Bone marrow (tissue), 2 donors: ENCODE measurements around the gene SDCBP2.

Source experiments
- DNase-seq, 2 donors: peaks; one replicate each; lab custom pipeline; 2025; lab: John Stamatoyannopoulos, UW

The SDCBP2 gene

DNA sequence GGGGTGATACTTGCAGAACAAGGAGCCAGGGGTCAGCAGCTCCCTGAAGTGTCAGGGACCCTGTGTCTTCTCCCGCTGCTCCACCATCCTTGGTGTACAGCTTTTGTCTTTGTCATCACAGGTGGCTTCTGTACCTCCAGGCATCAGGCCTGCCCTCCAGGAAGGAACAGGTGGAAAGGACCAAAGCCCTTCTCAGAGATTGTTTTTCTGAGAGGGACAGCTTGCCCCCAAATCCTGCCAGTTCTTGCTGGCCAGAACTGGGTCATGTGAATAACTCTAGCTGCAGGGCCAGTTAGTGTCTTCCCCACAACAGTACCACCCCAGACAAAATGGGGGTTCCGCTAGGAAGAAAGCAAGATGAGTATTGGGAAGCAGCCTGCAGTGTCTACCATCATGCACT is 31.5 kb downstream of the SDCBP2 start:
- DNase-seq, result no peak

DNA sequence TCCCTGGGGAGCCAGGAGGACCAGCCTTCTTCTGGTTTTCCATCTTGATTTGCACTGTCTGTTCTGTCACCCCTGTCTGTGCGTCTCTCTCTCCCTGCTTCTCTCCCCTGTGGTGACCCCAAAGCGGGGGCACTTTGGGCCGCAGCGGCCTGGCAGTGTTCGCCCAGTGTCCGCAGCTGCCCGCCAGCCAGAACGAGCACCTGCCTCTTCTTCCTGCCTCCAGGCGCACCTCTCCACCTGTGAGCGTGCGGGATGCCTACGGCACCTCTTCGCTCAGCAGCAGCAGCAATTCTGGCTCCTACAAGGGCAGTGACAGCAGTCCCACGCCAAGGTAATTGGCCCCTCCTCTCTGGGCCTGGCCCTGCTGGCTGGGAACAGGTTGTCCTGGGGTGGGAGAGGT is 32.0 kb downstream of the SDCBP2 start:
- no peak for DNase-seq

DNA sequence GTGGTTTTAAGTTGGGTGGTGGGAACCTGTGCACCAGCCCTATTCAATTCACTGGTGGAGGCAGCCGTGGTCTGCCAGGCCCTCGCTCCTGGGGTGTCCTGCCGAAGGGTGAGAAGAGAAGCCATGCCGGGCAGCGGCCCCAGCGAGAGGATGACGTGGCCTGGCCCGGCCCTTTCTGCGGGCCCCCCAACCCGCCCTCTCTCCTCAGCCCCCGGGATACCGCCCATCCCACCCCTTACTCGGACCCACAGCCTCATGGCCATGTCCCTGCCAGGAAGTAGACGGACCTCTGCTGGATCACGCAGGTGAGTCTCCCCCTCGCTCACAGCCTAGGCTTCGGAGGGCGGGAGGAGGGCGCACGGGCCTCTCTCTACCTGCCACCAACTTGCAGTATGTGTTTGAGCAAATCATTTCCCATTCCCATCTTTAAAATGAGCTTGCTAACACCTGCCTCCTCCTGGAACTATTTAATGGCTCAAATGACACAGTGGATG is 32.8 kb downstream of the SDCBP2 start:
- DNase-seq, result no peak

- no peak for DNase-seq
Observed at GRCh38 chr20:1295276-1295930, 33.5 kb downstream of the SDCBP2 start.

- no peak for DNase-seq
Observed at GRCh38 chr20:1294497-1294896, 34.4 kb downstream of the SDCBP2 start.

DNA sequence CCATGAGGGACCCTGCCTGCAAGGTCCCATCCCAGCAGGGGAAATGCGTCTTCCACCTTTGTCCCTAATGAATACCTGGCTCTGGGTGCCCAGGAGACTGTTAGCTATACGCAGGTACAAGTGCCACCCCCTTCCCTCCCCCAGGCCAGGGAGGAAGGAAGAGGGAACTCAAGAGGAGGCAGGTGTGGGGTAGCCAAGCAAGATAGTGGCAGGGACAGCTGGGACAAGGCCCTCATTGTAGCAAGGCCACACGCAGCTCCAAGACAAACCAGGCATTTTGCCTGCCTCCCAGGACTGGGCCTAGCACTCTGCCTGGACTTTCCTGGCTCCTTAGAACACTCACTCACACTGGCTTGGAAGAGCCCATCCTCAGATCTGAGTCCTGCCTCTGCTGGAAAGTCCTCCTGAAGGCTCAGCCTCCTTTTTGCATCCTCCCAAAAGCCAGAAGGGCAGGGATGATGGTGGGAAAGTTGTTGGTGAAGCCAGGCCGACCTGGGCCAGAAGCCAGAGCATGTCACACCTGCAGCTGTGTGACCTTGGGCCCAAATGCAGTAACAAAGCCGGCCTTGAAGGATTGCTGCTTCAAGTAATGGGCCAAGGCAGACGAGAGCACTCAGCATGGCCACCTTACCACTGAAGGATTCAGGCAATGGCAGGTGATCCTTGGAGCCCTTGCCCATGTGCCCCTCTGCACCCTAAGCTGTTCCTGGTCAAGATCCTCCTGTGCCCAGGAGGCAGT is 35.1 kb downstream of the SDCBP2 start:
- no peak for DNase-seq

- DNase-seq, result no peak
Observed at GRCh38 chr20:1292620-1293019, 36.3 kb downstream of the SDCBP2 start.

DNA sequence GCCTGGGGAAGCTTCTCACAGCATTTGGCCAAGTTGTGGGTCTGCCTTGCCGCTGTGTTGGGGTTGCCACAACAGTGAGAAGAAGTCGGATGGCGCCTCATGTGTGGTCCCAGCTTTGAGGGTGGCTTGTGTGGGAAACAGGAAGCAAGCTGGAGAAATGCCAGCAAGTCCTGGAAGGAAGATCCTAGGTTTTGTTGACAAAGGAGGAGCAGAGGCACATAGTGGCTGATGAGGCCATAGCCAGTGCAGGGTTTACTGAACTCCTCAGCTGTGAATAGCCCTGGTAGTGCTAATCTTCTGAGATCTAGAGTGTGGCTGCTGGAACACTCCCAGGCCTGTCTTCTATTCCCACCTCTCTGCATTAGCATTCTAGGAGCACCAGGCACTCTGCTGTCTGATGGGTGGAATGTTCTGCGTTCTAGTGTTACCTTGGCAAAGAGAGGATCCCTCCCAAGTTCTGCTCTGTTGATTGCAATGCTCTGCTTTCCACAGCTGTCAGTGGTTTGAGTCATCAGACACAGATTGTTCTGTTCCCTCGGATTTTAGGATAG is 37.7 kb downstream of the SDCBP2 start:
- no peak for DNase-seq

GRCh38 chr20:1287787-1288569 is 41.0 kb downstream of the SDCBP2 start:
- no peak for DNase-seq

DNA sequence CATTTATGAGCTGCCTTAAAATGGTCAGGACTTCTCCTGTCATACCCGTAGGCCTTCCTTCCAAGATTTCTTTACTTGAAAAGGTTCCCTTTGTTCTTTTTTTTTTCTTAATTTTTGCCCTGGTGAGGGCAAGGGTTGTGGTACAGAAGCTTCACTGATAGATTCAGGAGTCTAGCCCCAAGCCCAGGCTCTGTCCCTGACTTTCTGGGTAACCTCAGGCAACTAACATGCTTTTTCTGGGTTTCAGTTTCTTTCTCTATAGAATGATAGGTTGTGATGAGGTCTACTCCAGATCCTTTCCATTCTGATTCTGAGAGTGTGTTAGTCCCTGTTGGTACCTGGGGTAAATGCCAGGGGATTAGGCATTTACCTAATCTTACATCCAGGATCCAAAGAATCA is 41.6 kb downstream of the SDCBP2 start:
- no peak for DNase-seq

DNA sequence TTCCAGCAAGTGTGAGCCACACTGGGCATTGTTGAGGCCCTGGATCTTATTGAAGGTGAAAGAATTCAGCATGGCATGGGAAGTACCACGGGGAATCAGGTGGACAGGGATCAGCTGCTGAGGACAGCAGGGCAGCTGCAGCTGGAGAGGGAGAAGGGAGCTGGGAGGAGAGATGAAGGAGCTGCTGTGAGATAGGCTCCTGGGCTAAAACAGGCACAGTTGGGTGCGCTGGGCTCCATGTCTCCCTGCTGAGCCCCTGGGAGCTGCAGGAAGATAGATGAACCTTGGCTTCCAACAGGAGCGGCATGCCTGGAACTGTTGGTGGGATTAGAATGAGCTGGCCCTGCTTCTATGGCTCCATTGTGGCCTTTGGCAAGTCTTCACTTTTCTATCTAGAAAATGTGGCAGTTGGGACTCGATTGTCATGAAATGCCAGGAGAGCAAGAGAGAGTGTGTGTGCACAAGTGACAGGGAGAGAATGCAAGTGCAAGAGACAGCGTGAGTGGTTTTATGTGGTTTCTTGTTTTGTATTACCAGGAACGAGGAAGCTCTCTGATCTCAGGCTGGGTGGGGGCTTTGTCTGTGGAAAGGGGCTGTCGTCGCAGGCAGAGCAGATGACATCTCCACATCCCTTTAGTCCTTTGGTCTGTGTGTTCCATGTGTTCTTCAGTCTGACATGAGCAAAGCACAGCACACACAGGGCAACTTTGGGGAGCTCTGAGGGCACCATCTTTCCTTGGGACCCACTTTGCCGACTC is 42.5 kb downstream of the SDCBP2 start:
- DNase-seq, result no peak

DNA sequence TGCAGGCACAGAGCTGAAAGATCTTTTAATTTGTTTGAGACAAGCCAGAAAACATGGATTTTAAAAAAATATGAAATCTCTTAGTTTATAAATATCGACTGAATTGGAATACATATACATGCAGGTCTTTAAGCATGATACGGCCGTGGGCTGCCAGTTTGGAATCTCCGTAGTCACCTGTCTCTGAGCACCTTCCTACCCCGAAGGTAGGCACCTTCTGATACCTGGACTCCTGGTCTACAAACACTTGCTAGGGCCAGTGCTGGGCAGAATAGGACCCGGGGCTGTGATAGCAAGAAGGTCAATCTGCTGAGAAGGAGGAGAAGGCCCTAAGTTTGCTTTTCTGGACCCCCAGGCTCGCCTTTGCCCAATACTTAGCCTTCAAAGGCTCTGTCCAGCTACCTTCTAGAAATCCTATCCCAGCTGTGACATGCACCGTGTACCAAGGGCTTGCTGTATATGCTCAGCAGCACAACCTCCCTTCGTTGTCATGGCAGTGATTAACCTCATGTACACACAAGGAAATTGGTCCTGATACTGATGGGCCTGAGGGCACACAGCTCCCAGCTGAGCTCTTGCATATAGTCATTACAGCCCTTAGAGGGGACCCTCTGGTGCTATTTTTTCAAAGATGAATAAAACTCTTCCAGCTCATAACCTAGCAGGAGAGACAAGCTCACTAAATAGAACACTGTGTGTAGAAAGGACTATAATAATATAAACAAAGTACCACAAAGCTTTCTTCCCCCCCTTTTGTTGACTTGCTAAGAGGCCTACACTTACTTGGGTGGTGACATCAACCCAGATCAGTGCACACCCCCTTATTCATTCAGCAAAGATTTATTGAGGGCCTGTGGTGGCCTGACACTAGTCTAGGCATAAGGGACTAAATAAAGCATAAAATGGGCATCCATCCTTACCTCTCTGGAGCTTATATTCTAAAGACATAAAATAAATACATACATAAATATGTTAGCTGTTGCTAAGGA is 45.1 kb downstream of the SDCBP2 start:
- no peak for DNase-seq

GRCh38 chr20:1282966-1283365 is 46.0 kb downstream of the SDCBP2 start:
- DNase-seq, result no peak

- DNase-seq, result no peak
Observed at GRCh38 chr20:1281279-1282057, 47.5 kb downstream of the SDCBP2 start.

- no peak for DNase-seq
Observed at GRCh38 chr20:1280195-1281102, 48.5 kb downstream of the SDCBP2 start.

DNA sequence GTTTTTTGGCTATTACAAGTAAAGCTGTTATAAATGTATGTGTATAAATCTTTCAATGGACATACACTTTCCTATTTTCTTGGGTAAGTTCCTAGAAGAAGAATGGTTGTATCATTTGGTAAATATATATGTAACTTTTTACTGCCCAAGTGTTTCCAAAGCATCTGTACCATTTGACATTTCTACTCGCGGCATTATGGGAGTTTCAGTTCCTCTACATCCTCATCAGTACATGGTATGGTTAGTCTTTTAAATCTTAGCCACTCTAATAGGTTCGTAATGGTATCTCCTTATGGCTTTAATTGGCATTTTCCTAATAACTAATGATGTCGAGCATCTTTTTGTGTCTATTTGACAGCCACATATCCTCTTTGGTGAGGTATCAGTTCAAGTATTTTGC is 49.9 kb downstream of the SDCBP2 start:
- DNase-seq, result no peak

DNA sequence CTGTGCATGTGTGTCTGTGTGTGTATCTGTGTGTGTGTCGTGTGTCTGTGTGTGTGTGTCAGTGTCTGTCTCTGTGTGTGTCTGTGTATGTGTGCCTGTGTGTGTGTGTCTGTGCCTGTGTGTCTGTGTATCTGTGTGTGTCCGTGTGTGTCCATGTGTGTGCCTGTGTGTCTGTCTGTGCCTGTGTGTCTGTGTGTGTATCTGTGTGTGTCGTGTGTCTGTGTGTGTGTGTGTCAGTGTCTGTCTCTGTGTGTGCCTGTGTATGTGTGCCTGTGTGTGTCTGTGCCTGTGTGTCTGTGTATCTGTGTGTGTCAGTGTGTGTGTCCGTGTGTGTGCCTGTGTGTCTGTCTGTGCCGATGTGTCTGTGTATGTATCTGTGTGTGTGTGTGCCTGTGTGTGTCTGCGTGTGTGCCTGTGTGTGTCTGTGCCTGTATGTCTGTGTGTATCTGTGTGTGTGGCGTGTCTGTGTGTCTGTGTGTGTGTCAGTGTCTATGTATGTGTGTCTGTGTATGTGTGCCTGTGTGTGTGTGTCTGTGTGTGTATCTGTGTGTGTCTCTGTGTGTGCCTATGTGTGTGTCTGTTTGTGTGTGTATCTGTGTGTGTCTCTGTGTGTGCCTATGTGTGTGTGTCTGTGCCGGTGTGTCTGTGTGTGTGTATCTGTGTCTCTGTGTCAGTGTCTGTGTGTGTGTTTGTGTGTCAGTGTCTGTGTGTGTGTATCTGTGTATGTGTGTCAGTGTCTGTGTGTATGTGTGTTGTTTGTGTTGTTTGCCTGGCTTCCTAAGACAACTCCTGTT is 51.2 kb downstream of the SDCBP2 start:
- no peak for DNase-seq

GRCh38 chr20:1275919-1276318 is 53.0 kb downstream of the SDCBP2 start:
- DNase-seq, result no peak
